HEK293 (cell line): ENCODE measurements around the gene GAPVD1.
"Not testable (repeated sequence)": the region's sequence is repeated elsewhere in the genome, so short reads cannot be mapped to it uniquely, and the experiment has no call there.

Experiments
- CTCF ChIA-PET: fragments of 350-600 bp; formaldehyde crosslinking; extraction: SDS; loops from one replicate; lab custom pipeline; 2021; ENCODE audit warnings: antibody characterized with exemption; lab: Yijun Ruan, JAX
- POLR2A ChIA-PET: fragments of 300-600 bp; formaldehyde crosslinking; extraction: SDS; loops from one replicate; lab custom pipeline; 2020; ENCODE audit warnings: antibody characterized with exemption, inconsistent platforms; lab: Yijun Ruan, JAX
- H3K27ac ChIP-seq: fragments of 200-500 bp; sonication (Bioruptor generic); 2 replicates; pipeline ENCODE4 v1.5.1; 2014; ENCODE audit warnings: low read depth, low read length, control low read depth, inconsistent platforms; ENCODE audit errors: extremely low read depth
- H3K36me3 ChIP-seq, 2 experiments: fragments of 200-500 bp in 1 of 2; sonication (Bioruptor generic) in 1 of 2; 1 replicate in 1 of 2; 2 replicates in 1 of 2; pipeline ENCODE4 v1.5.1; 2014 to 2017; ENCODE audit warnings: inconsistent platforms in 2 of 2, low read length in 2 of 2; ENCODE audit not compliant: control insufficient read depth in 2 of 2, insufficient read depth in 1 of 2
- H3K4me1 ChIP-seq: fragments of 200-500 bp; sonication (Bioruptor generic); 2 replicates; pipeline ENCODE4 v1.5.1; 2014; ENCODE audit warnings: mild to moderate bottlenecking, low read length, inconsistent platforms; ENCODE audit not compliant: control insufficient read depth, insufficient read depth
- H3K4me3 ChIP-seq: 2 replicates; pipeline ENCODE4 v1.5.1; 2011; ENCODE audit warnings: low read depth, mild to moderate bottlenecking, control low read depth, low read length, moderate library complexity
- H3K9me3 ChIP-seq: fragments of 200-500 bp; sonication (Bioruptor generic); 2 replicates; pipeline ENCODE4 v1.5.1; 2014; ENCODE audit warnings: low read depth, low read length, inconsistent platforms; ENCODE audit not compliant: control insufficient read depth, insufficient read depth
- OVOL3 ChIP-seq: fragments of 450-650 bp; formaldehyde crosslinking; IDR thresholded peaks from 2 replicates; pipeline ENCODE4 v1.5.1; 2016; ENCODE audit warnings: missing biosample characterization, missing genetic modification characterization
- ZBTB21 ChIP-seq: fragments of 450-650 bp; formaldehyde crosslinking; IDR thresholded peaks from 2 replicates; pipeline ENCODE4 v1.5.1; 2017; ENCODE audit warnings: missing biosample characterization, missing genetic modification characterization
- ZBTB8A ChIP-seq: fragments of 450-650 bp; formaldehyde crosslinking; IDR thresholded peaks from 2 replicates; pipeline ENCODE4 v1.5.1; 2016; ENCODE audit warnings: missing biosample characterization, missing genetic modification characterization
- ZFP3 ChIP-seq: fragments of 450-650 bp; formaldehyde crosslinking; IDR thresholded peaks from 2 replicates; pipeline ENCODE4 v1.5.1; 2016; ENCODE audit warnings: low read depth, missing biosample characterization, missing genetic modification characterization
- ZFP37 ChIP-seq: fragments of 450-650 bp; formaldehyde crosslinking; IDR thresholded peaks from 2 replicates; pipeline ENCODE4 v1.5.1; 2016; ENCODE audit warnings: missing biosample characterization, missing genetic modification characterization
- ZNF140 ChIP-seq: fragments of 450-650 bp; formaldehyde crosslinking; IDR thresholded peaks from 2 replicates; pipeline ENCODE4 v1.5.1; 2016; ENCODE audit warnings: missing biosample characterization, missing genetic modification characterization
- ZNF202 ChIP-seq: fragments of 450-650 bp; formaldehyde crosslinking; IDR thresholded peaks from 2 replicates; pipeline ENCODE4 v1.5.1; 2016; ENCODE audit warnings: missing biosample characterization, missing genetic modification characterization, borderline replicate concordance
- ZNF223 ChIP-seq: fragments of 450-650 bp; formaldehyde crosslinking; IDR thresholded peaks from 2 replicates; pipeline ENCODE4 v1.5.1; 2016; ENCODE audit warnings: missing biosample characterization, missing genetic modification characterization
- ZNF292 ChIP-seq: fragments of 450-650 bp; formaldehyde crosslinking; IDR thresholded peaks from 2 replicates; pipeline ENCODE4 v1.5.1; 2016; ENCODE audit warnings: low read depth, missing biosample characterization, missing genetic modification characterization, borderline replicate concordance
- ZNF394 ChIP-seq: fragments of 450-650 bp; formaldehyde crosslinking; IDR thresholded peaks from 2 replicates; pipeline ENCODE4 v1.5.1; 2016; ENCODE audit warnings: missing biosample characterization, missing genetic modification characterization, mild to moderate bottlenecking, moderate library complexity, borderline replicate concordance
- ZNF404 ChIP-seq: fragments of 450-650 bp; formaldehyde crosslinking; IDR thresholded peaks from 2 replicates; pipeline ENCODE4 v1.5.1; 2017; ENCODE audit warnings: missing biosample characterization, missing genetic modification characterization
- ZNF426 ChIP-seq: fragments of 450-650 bp; formaldehyde crosslinking; IDR thresholded peaks from 2 replicates; pipeline ENCODE4 v1.5.1; 2017; ENCODE audit warnings: missing biosample characterization, missing genetic modification characterization, mild to moderate bottlenecking, inconsistent platforms, moderate library complexity
- ZNF433 ChIP-seq: fragments of 450-650 bp; formaldehyde crosslinking; IDR thresholded peaks from 2 replicates; pipeline ENCODE4 v1.5.1; 2016; ENCODE audit warnings: missing biosample characterization, missing genetic modification characterization, low read depth
- ZNF558 ChIP-seq: fragments of 450-650 bp; formaldehyde crosslinking; IDR thresholded peaks from 2 replicates; pipeline ENCODE4 v1.5.1; 2016; ENCODE audit warnings: missing biosample characterization, missing genetic modification characterization
- ZNF560 ChIP-seq: fragments of 450-650 bp; formaldehyde crosslinking; IDR thresholded peaks from 2 replicates; pipeline ENCODE4 v1.5.1; 2017; ENCODE audit warnings: missing biosample characterization, missing genetic modification characterization, borderline replicate concordance
- ZNF629 ChIP-seq: fragments of 450-650 bp; formaldehyde crosslinking; IDR thresholded peaks from 2 replicates; pipeline ENCODE4 v1.5.1; 2017; ENCODE audit warnings: missing biosample characterization, missing genetic modification characterization
- ZNF654 ChIP-seq: fragments of 450-650 bp; formaldehyde crosslinking; IDR thresholded peaks from 2 replicates; pipeline ENCODE4 v1.5.1; 2016; ENCODE audit warnings: low read depth, missing biosample characterization, missing genetic modification characterization
- ZNF791 ChIP-seq: fragments of 450-650 bp; formaldehyde crosslinking; IDR thresholded peaks from 2 replicates; pipeline ENCODE4 v1.5.1; 2016; ENCODE audit warnings: missing biosample characterization, missing genetic modification characterization
- ZXDB ChIP-seq: fragments of 450-650 bp; formaldehyde crosslinking; IDR thresholded peaks from 2 replicates; pipeline ENCODE4 v1.5.1; 2016; ENCODE audit warnings: missing biosample characterization, missing genetic modification characterization
- TF ChIP-seq, protein P1 (sequence below): fragments of 450-650 bp; formaldehyde crosslinking; IDR thresholded peaks from 2 replicates; pipeline ENCODE4 v1.5.1; 2017; ENCODE audit warnings: missing biosample characterization, missing genetic modification characterization
- TF ChIP-seq, protein P2 (sequence below): fragments of 450-650 bp; formaldehyde crosslinking; conservative IDR thresholded peaks from 2 replicates; pipeline ENCODE4 v1.5.1; 2016; ENCODE audit warnings: low read depth, missing biosample characterization, missing genetic modification characterization
- TF ChIP-seq, protein P3 (sequence below): fragments of 450-650 bp; formaldehyde crosslinking; IDR thresholded peaks from 2 replicates; pipeline ENCODE4 v1.5.1; 2016; ENCODE audit warnings: missing biosample characterization, missing genetic modification characterization
- TF ChIP-seq, protein P4 (sequence below): fragments of 450-650 bp; formaldehyde crosslinking; conservative IDR thresholded peaks from 2 replicates; pipeline ENCODE4 v1.5.1; 2016; ENCODE audit warnings: low read depth, missing biosample characterization, missing genetic modification characterization

Gene GAPVD1

DNA sequence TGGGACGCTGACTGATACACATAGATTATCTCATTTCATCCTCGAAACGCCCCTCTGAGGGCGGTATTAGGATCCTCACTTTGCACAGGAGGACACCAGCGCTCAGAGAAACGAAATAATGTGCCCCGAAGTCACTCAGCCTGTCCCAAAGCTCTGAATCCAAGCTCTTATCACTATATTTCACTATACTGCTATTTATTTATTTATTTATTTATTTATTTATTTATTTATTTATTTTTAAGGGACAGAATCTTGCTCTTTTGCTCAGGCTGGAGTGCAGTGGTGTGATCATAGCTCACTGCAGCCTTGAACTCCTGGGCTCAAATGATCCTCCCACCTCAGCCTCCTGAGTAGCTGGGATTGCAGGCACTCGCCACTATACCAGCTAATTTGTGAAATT is 138.6 kb downstream of the GAPVD1 start:
- H3K36me3 ChIP-seq, H3K27ac ChIP-seq, H3K9me3 ChIP-seq, CTCF ChIA-PET, H3K4me1 ChIP-seq, POLR2A ChIA-PET, H3K4me3 ChIP-seq: not testable (repeated sequence)
- TF ChIP-seq ZNF654 (tag by site-specific recombination) = peak; percentile 43
- TF ChIP-seq ZNF426 (tag by site-specific recombination) = peak; percentile 84
- TF ChIP-seq, protein P1, sequence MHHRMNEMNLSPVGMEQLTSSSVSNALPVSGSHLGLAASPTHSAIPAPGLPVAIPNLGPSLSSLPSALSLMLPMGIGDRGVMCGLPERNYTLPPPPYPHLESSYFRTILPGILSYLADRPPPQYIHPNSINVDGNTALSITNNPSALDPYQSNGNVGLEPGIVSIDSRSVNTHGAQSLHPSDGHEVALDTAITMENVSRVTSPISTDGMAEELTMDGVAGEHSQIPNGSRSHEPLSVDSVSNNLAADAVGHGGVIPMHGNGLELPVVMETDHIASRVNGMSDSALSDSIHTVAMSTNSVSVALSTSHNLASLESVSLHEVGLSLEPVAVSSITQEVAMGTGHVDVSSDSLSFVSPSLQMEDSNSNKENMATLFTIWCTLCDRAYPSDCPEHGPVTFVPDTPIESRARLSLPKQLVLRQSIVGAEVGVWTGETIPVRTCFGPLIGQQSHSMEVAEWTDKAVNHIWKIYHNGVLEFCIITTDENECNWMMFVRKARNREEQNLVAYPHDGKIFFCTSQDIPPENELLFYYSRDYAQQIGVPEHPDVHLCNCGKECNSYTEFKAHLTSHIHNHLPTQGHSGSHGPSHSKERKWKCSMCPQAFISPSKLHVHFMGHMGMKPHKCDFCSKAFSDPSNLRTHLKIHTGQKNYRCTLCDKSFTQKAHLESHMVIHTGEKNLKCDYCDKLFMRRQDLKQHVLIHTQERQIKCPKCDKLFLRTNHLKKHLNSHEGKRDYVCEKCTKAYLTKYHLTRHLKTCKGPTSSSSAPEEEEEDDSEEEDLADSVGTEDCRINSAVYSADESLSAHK (tag by site-specific recombination) = peak; percentile 14; the same call in 1 of the 2 replicates
- peak; percentile 57 for TF ChIP-seq ZNF558 (tag by site-specific recombination)
- TF ChIP-seq ZNF433 (tag by site-specific recombination) = peak; percentile 73; the same call in 1 of the 2 replicates
- TF ChIP-seq ZBTB8A (tag by site-specific recombination) = peak; percentile 75
- TF ChIP-seq ZNF629 (tag by site-specific recombination) = peak; percentile 41; the same call in 1 of the 2 replicates
- TF ChIP-seq ZXDB (tag by site-specific recombination) = peak; percentile 50; the same call in 1 of the 2 replicates
- TF ChIP-seq ZNF223 (tag by site-specific recombination) = 0 out of 2 replicates have a peak, but pooled peaks have one; percentile 50
- TF ChIP-seq, protein P2, sequence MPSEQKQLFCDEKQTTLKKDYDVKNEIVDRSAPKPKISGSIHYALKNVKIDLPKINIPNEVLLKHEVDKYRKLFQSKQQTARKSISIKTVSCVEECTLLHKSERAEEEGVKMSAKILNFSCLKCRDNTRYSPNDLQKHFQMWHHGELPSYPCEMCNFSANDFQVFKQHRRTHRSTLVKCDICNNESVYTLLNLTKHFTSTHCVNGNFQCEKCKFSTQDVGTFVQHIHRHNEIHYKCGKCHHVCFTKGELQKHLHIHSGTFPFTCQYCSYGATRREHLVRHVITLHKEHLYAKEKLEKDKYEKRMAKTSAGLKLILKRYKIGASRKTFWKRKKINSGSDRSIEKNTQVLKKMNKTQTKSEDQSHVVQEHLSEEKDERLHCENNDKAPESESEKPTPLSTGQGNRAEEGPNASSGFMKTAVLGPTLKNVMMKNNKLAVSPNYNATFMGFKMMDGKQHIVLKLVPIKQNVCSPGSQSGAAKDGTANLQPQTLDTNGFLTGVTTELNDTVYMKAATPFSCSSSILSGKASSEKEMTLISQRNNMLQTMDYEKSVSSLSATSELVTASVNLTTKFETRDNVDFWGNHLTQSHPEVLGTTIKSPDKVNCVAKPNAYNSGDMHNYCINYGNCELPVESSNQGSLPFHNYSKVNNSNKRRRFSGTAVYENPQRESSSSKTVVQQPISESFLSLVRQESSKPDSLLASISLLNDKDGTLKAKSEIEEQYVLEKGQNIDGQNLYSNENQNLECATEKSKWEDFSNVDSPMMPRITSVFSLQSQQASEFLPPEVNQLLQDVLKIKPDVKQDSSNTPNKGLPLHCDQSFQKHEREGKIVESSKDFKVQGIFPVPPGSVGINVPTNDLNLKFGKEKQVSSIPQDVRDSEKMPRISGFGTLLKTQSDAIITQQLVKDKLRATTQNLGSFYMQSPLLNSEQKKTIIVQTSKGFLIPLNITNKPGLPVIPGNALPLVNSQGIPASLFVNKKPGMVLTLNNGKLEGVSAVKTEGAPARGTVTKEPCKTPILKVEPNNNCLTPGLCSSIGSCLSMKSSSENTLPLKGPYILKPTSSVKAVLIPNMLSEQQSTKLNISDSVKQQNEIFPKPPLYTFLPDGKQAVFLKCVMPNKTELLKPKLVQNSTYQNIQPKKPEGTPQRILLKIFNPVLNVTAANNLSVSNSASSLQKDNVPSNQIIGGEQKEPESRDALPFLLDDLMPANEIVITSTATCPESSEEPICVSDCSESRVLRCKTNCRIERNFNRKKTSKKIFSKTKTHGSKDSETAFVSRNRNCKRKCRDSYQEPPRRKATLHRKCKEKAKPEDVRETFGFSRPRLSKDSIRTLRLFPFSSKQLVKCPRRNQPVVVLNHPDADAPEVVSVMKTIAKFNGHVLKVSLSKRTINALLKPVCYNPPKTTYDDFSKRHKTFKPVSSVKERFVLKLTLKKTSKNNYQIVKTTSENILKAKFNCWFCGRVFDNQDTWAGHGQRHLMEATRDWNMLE (tag by site-specific recombination) = peak; percentile 92
- TF ChIP-seq ZBTB21 (tag by site-specific recombination) = peak; percentile 36; the same call in 1 of the 2 replicates
- TF ChIP-seq ZNF404 (tag by site-specific recombination) = peak; percentile 63; the same call in 1 of the 2 replicates
- TF ChIP-seq ZNF292 (tag by site-specific recombination) = 0 out of 2 replicates have a peak, but pooled peaks have one; percentile 14
- 0 out of 2 replicates have a peak, but pooled peaks have one; percentile 16 for TF ChIP-seq OVOL3 (tag by site-specific recombination)
- TF ChIP-seq, protein P3, sequence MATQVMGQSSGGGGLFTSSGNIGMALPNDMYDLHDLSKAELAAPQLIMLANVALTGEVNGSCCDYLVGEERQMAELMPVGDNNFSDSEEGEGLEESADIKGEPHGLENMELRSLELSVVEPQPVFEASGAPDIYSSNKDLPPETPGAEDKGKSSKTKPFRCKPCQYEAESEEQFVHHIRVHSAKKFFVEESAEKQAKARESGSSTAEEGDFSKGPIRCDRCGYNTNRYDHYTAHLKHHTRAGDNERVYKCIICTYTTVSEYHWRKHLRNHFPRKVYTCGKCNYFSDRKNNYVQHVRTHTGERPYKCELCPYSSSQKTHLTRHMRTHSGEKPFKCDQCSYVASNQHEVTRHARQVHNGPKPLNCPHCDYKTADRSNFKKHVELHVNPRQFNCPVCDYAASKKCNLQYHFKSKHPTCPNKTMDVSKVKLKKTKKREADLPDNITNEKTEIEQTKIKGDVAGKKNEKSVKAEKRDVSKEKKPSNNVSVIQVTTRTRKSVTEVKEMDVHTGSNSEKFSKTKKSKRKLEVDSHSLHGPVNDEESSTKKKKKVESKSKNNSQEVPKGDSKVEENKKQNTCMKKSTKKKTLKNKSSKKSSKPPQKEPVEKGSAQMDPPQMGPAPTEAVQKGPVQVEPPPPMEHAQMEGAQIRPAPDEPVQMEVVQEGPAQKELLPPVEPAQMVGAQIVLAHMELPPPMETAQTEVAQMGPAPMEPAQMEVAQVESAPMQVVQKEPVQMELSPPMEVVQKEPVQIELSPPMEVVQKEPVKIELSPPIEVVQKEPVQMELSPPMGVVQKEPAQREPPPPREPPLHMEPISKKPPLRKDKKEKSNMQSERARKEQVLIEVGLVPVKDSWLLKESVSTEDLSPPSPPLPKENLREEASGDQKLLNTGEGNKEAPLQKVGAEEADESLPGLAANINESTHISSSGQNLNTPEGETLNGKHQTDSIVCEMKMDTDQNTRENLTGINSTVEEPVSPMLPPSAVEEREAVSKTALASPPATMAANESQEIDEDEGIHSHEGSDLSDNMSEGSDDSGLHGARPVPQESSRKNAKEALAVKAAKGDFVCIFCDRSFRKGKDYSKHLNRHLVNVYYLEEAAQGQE = peak; percentile 73
- TF ChIP-seq ZFP3 (tag by site-specific recombination) = 0 out of 2 replicates have a peak, but pooled peaks have one; percentile 29
- TF ChIP-seq ZNF202 (tag by site-specific recombination) = 0 out of 2 replicates have a peak, but pooled peaks have one; percentile 34
- TF ChIP-seq, protein P4, sequence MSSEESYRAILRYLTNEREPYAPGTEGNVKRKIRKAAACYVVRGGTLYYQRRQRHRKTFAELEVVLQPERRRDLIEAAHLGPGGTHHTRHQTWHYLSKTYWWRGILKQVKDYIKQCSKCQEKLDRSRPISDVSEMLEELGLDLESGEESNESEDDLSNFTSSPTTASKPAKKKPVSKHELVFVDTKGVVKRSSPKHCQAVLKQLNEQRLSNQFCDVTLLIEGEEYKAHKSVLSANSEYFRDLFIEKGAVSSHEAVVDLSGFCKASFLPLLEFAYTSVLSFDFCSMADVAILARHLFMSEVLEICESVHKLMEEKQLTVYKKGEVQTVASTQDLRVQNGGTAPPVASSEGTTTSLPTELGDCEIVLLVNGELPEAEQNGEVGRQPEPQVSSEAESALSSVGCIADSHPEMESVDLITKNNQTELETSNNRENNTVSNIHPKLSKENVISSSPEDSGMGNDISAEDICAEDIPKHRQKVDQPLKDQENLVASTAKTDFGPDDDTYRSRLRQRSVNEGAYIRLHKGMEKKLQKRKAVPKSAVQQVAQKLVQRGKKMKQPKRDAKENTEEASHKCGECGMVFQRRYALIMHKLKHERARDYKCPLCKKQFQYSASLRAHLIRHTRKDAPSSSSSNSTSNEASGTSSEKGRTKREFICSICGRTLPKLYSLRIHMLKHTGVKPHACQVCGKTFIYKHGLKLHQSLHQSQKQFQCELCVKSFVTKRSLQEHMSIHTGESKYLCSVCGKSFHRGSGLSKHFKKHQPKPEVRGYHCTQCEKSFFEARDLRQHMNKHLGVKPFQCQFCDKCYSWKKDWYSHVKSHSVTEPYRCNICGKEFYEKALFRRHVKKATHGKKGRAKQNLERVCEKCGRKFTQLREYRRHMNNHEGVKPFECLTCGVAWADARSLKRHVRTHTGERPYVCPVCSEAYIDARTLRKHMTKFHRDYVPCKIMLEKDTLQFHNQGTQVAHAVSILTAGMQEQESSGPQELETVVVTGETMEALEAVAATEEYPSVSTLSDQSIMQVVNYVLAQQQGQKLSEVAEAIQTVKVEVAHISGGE (tag by site-specific recombination) = peak; percentile 66; the same call in 1 of the 2 replicates
- peak; percentile 56; the same call in 1 of the 2 replicates for TF ChIP-seq ZNF560 (tag by site-specific recombination)
- peak; percentile 63; the same call in 1 of the 2 replicates for TF ChIP-seq ZNF140 (tag by site-specific recombination)
- TF ChIP-seq ZNF791 (tag by site-specific recombination) = 0 out of 2 replicates have a peak, but pooled peaks have one; percentile 61
- TF ChIP-seq ZFP37 = 0 out of 2 replicates have a peak, but pooled peaks have one; percentile 27
- peak; percentile 96 for TF ChIP-seq ZNF394 (tag by site-specific recombination)
